ENCODE measurements around the gene LMBR1L.

LMBR1L gene

DNA sequence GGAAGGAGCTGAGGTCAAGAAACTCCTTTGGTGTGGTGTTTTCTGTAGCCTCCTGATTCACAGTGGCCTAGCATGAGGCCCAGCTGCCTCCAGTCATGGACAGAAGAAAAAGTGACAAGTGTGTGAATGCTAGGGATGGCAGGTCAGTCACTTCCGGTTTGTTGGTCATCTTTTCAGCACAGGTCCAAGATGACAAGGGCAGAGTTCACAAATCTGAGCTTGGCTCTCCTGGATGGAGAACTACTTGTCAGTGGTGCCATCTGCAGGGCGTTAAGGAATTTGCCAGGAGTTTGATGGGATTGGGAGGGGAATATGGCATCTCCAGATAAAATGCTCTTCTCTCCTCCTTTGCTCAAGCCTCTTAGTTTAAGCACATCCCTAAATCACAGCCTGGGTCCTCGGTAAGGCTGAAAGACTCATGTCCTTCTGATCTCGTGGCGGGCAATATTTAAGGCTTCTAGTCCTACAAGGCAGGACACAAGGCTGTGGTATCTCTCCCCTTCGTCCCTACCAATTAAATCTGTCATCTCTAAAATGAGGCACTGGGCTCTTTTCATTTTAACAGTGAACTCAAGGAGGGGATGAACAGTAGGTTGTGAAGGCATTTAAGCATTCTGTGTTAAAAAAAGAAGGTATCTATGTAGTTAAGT is 10.5 kb upstream of the LMBR1L start:
- DNase-seq (ENCODE audit: low read depth), result no peak

GRCh38 chr12:49111206-49111605 is 559 bp upstream of the LMBR1L start:
- DNase-seq (ENCODE audit: low read depth), result no peak

GRCh38 chr12:49109641-49110463 is 795 bp downstream of the LMBR1L start:
- no peak for DNase-seq (ENCODE audit: low read depth)

- no peak for DNase-seq (ENCODE audit: low read depth)
Observed at GRCh38 chr12:49108958-49109404, 1.7 kb downstream of the LMBR1L start.

GRCh38 chr12:49105504-49106084 is 5.1 kb downstream of the LMBR1L start:
- DNase-seq (ENCODE audit: low read depth), result no peak

DNA sequence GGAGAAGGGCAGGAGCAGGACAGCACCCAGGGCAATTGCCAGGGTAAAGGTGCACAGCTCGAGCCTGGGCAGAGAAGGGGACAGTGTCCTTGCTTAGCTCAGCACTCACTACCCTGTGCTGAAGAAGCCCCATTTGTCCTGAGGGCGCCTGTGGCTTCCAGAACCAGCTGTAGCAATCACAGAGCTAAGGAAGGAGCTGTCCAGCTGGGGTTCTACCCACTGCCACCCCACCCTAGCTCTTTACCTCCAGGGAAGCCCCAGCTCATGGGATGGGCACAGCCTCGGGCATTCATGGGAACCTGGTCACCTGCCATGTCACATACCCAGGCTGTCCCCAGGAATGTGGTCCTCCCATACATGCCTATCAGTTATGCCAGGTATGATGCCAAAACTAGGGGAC is 5.8 kb downstream of the LMBR1L start:
- no peak for DNase-seq (ENCODE audit: low read depth)

GRCh38 chr12:49100380-49100779 is 10.3 kb downstream of the LMBR1L start:
- no peak for DNase-seq (ENCODE audit: low read depth)

DNA sequence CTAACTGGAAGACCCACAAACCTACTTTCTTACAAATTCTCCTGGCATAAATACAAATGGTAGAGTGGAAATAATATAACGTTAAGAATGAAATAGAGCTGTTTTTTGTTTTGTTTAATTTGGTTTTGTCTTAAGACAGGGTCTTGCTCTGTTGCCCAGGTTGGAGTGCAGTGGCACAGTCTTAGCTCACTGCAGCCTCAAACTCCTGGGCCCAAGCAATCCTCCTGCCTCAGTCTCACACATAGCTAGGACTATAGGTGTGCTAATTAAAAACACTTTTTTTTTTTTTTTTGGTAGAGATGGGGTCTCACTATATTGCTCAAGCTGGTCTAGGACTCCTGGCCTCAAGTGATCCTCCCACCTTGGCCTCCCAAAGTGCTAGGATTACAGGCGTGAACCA is 11.9 kb downstream of the LMBR1L start:
- DNase-seq (ENCODE audit: low read depth), result no peak

GRCh38 chr12:49098035-49098451 is 12.6 kb downstream of the LMBR1L start:
- DNase-seq (ENCODE audit: low read depth), result peak; percentile 54

- DNase-seq (ENCODE audit: low read depth), result no peak
Observed at GRCh38 chr12:49097381-49097780, 13.3 kb downstream of the LMBR1L start.

GRCh38 chr12:49094975-49095365 is 15.7 kb downstream of the LMBR1L start:
- DNase-seq (ENCODE audit: low read depth), result no peak

GRCh38 chr12:49094160-49094974 is 16.3 kb downstream of the LMBR1L start, which contains the start of gene DHH:
Gene DHH, minus strand, starts transcription at chr12:49094801. Its CDS starts 289 bp downstream, at chr12:49094512.
- no peak for DNase-seq (ENCODE audit: low read depth)

GRCh38 chr12:49093792-49094159 is 16.9 kb downstream of the LMBR1L start:
- DNase-seq (ENCODE audit: low read depth), result no peak

DNA sequence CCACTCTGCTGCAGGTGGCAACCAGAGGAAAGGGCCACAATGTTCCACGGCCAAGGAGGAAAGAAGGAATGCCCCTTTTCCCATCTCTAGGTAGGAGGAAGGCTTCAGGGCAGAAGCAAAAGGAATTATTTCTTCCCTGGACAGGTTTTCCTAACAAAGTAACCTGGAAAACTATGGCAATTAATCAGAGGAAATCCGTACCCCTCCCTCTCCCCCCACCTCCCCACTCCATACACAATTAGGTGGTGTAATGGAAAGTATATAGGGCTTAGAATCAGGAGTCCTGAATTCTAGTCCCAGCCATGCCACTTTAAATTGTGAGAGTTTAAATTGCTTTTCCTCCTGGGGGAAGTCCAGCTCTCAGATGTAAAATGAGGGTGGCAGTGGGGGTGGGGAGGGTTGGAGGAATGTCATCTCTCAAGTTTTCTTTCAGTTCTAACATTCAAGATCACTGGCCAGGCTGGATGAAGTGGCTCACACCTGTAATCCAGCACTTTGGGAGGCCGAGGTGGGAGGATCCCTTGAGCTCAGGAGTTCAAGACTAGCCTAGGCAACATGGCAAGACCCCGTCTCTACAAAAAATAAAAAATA is 17.7 kb downstream of the LMBR1L start:
- no peak for DNase-seq (ENCODE audit: low read depth)

DNA sequence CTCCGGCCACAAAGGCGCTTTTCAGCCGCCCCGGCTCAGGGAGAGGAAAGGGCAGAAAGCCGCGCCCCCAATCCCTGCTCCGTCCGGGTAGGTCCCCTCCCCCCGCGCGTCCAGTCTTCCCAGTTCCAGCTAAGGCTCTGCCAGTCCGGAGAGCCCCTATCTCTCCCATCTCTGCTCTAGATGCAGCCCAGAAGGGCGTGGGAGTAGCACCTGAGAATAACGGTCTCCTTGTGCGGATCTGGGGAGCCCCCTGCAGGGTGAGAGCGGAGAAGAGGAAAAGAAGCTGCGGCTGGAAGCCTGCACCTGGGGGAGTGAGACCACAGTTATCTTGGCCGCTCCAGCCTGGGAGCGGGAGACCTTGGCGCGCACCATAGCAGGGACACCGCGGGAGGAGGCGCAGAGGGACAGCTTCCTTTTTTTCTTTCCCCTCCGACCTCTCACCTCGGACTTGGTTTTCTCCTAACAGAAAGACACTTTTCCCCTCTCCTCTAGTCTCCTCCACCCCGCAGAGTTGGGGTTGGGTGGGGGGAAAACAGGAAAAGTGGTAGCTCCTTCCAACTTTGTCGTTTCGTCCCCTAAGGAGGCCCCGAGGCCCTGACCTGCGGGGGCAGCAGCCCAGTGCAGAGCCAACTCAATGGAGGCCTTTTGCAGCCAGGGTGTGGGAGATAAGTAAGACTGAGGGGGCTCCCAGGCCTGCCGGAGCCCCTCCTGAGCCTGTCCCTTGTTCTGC is 18.4 kb downstream of the LMBR1L start:
- DNase-seq (ENCODE audit: low read depth), result peak; percentile 56

DNA sequence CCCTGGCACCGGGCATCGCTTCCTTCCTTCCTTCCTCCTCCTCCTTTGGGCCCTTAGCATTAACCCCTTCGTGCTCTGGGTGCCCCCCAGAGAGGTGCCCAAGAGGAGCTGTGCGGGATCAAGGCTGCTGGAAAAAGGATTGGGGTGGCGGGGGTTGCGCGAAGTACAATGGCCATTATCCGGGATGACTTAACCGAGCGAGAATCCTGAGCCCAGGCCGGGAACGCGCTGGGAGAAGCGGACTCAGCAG is 18.9 kb downstream of the LMBR1L start:
- no peak for DNase-seq (ENCODE audit: low read depth)

- DNase-seq (ENCODE audit: low read depth), result no peak
Observed at GRCh38 chr12:49091056-49091835, 19.4 kb downstream of the LMBR1L start.

DNA sequence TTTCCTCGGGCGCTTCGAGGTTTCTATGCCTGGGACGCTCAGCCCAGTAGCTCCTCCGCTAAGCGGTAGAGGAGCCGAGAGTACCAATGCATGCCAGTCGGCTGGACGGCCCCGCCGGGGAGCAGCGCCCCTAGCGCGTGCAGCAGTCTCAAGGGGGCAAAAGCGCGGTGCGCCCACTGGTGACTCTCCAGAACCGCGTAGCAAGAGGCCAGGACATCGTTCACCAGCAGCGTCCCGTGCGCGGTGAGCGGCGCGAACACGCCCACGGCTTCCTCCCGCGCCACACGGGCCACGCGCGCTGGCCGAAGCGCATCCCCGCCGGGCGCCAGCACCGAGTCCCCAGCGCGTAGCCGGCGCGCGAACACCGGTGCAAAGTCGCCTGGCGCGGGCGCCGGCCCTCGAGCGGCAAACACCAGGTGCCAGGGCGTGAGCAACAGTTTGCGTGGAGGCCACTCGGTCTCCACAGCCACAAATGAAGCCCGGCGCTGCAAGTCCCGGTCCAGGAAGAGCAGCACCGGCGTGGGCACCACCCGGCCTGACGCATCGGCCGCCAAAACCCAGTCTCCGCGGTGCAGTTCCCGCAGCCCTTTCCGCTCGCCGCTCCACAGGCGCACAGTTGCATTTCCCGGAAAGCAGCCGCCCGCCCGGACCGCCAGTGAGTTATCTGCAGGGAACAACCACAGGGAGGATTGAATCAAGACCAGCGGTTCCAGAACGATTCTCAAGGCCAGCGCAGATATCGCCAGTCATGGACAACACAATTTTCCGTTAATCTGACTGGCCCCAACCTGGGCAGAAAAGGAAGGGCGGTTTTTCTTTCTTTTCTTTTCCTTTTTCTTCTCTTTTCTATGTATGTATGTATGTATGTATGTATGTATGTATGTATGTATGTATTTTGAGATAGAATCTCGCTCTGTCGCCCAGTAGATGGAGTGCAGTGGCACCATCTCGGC is 20.6 kb downstream of the LMBR1L start:
- DNase-seq (ENCODE audit: low read depth), result no peak

DNA sequence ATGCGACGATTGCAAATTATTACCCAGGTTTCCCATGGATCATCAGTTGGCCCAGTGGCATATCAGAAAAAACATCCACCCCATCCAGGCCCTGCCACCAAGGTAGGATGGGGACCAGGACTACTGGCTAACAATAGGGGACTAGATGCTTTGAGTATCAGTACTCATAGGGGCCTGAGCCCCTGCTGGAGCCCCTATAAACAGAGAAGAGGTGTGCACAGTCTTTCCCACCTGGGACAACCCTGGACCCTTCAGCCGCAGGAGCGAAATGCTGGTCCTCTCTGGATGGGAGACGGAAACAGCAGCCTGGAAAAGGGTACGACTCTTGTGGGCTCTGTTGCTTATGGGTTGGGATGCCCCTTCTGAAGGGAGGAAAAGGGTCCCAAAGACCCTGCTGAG is 21.7 kb downstream of the LMBR1L start:
- no peak for DNase-seq (ENCODE audit: low read depth)

Data from activated T-cell treated with anti-CD3 and anti-CD28 coated beads for 48 hours (primary cell).